OCI-LY7 (cell line): ENCODE results near the gene LYPD1. TPM values are rescaled to one million over a fixed set of nuclear protein-coding genes. Genes with fewer than 3 reads are reported as not detected.

Experiments
- BruUV-seq: library from RNA; stranded (reverse); fragments of 400-500 nt; replicated peaks from 2 replicates; lab custom pipeline; 2021; lab: Mats Ljungman, UMichigan
- CTCF ChIA-PET: fragments of 300-600 bp; sonication (Branson Sonifier 250); formaldehyde crosslinking; loops from one replicate; lab custom pipeline; 2022; ENCODE audit warnings: antibody characterized with exemption; ENCODE audit not compliant: unreplicated experiment; lab: Charles Lee
- POLR2A ChIA-PET: fragments of 300-600 bp; sonication (Branson Sonifier 250); formaldehyde crosslinking; loops from one replicate; lab custom pipeline; 2022; ENCODE audit warnings: antibody characterized with exemption; lab: Charles Lee
- DNase-seq: peaks from one replicate; pipeline ENCODE4 v3.0.0-alpha.2; 2015; ENCODE audit warnings: low spot score
- H2AFZ ChIP-seq: fragments of 200-600 bp; sonication (generic), shearing (Covaris generic); 2 replicates; pipeline ENCODE4 v1.6.1; 2014; ENCODE audit warnings: mild to moderate bottlenecking, antibody characterized with exemption, low read length, moderate library complexity
- H3K27ac ChIP-seq: fragments of 200-600 bp; sonication (generic); 2 replicates; pipeline ENCODE4 v1.5.1; 2014; ENCODE audit warnings: mixed run types, low read depth, mild to moderate bottlenecking, moderate library complexity, low read length, inconsistent platforms; ENCODE audit not compliant: poor library complexity, severe bottlenecking
- H3K36me3 ChIP-seq: fragments of 200-600 bp; sonication (generic); 2 replicates; pipeline ENCODE4 v1.6.1; 2014; ENCODE audit warnings: mild to moderate bottlenecking, antibody characterized with exemption, low read length, moderate library complexity, mixed read lengths; ENCODE audit not compliant: insufficient read depth
- H3K4me1 ChIP-seq: fragments of 200-600 bp; sonication (generic); 2 replicates; pipeline ENCODE4 v1.5.1; 2014; ENCODE audit warnings: mild to moderate bottlenecking, low read length; ENCODE audit not compliant: insufficient read depth, poor library complexity, severe bottlenecking
- H3K4me2 ChIP-seq: fragments of 200-600 bp; sonication (generic); 2 replicates; pipeline ENCODE4 v1.6.1; 2014; ENCODE audit warnings: mild to moderate bottlenecking, low read length
- H3K4me3 ChIP-seq: fragments of 200-600 bp; sonication (generic); 2 replicates; pipeline ENCODE4 v1.5.1; 2014; ENCODE audit warnings: mild to moderate bottlenecking, low read depth, low read length; ENCODE audit not compliant: poor library complexity, severe bottlenecking
- H3K79me2 ChIP-seq: fragments of 200-600 bp; sonication (generic); 2 replicates; pipeline ENCODE4 v1.6.1; 2016; ENCODE audit warnings: low read depth, mild to moderate bottlenecking, low read length, moderate library complexity, mixed read lengths; ENCODE audit not compliant: insufficient read depth
- H3K9me2 ChIP-seq: fragments of 200-600 bp; sonication (generic); 2 replicates; pipeline ENCODE4 v1.6.1; 2016; ENCODE audit warnings: mild to moderate bottlenecking, low read length, mixed read lengths; ENCODE audit not compliant: insufficient read depth
- H3K9me3 ChIP-seq: fragments of 200-600 bp; sonication (generic); 2 replicates; pipeline ENCODE4 v1.6.1; 2014; ENCODE audit warnings: mild to moderate bottlenecking, mixed run types, low read length, mixed read lengths
- H4K20me1 ChIP-seq: fragments of 200-600 bp; sonication (generic); 2 replicates; pipeline ENCODE4 v1.6.1; 2014; ENCODE audit warnings: mild to moderate bottlenecking, antibody characterized with exemption, low read length, moderate library complexity, mixed read lengths; ENCODE audit not compliant: insufficient read depth
- EZH2phosphoT487 ChIP-seq: fragments of 200-600 bp; sonication (generic); IDR thresholded peaks from 2 replicates; pipeline ENCODE4 v1.6.1; 2018; ENCODE audit warnings: low read depth, borderline replicate concordance, mild to moderate bottlenecking, mixed run types, antibody characterized with exemption, low read length, moderate library complexity, mixed read lengths
- intact Hi-C: fragments of 100-400 bp; cut with micrococcal nuclease; formaldehyde crosslinking; loops from one replicate; pipeline ENCODE4 v1.10.0; 2022; ENCODE audit not compliant: unreplicated experiment
- total RNA-seq, 2 experiments: library from RNA; depleted of rRNA in 1 of 2; stranded (reverse); fragments of >200 nt in 1 of 2; shearing (Covaris generic) in 1 of 2; gene quantifications; 2 replicates each; pipeline ENCODE4 v1.2.3, GENCODE V29; 2014 to 2022
- TF ChIP-seq, protein P1 (sequence below): fragments of 200-600 bp; sonication (generic); conservative IDR thresholded peaks from 2 replicates; pipeline ENCODE4 v1.5.1; 2014; ENCODE audit warnings: mild to moderate bottlenecking, antibody characterized with exemption, low read length, moderate library complexity, mixed read lengths

LYPD1 gene
- total RNA-seq, 2 experiments from 2014 or later: 1.4 to 1.8 TPM

DNA sequence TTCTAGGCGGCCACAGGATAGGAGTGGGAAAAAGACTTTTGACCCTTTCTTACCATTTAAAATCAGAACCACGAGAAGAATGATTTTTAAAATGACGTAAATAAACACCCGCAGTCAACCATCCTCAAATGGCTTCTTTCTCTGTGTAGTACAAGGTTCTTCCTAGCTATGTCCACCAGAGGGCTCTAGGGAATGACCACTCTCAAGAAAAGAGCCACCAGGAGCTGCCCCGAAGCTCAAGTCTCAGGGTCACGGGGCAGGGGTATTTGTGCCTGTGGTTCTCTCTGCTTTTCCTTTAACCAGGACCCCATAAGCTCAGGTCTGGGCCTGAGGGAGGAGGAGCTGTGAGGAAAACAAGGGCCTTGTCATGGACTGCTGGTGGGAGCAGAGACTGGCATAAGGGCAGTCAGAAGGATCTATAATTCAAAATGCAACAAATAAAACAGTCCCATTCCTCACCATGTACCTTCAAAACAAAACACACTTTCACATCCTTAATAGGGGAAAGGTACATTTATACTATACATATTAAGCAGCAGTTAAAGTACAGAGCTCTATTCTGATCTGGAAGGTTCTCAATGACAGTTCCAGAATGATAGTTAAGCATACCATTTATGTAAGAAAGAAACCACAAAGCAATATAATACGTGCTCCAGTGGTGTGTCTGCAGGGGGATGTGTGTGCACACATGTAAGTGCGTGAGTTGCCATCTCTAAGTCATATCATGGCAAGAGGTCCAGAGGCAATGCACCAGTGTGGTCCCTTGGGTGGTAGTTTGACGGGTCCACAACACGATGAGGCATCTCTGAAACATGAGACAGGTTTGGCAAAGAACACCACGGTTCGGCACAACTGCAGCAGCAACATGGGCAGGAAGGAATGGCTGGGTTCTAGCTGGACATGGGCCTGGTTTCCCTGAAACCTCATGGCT lies 18.6 kb downstream of the LYPD1 start:
- CTCF ChIA-PET: no interaction called here
- BruUV-seq: no TSS peak
- intact Hi-C loops: no loop called here

DNA sequence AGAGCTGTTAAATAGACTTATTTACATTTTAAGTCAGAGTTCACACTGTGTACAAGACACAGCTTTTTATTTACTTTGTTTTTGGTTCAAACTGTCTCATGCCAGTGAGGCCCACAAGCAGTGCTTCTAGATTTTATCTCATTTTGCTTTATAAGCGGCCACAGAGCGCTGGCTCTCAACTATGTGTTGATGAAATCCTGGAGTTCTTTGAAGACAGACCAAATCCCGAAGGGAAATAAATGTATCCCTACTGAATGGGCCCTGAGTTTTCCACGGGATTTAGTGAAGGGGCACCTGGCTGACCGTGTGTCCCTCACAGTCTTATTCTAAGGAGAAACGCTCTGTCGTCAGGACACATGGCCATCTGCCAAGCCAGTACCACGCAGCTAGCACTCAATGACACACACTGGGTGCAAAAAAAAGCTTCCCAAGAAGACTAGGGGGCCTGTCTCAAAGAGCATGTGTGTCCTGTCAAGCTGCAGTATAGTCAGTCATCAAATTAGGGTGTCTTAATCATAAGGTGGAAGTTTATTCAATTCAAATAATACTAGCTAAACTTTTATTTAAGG lies 23.4 kb downstream of the LYPD1 start:
- no peaks in the 10 kb centered on the region for H3K9me2 ChIP-seq
- no peaks in the 10 kb centered on the region for H3K79me2 ChIP-seq
- peaks cover 78% of the 10 kb centered on the region for H3K4me1 ChIP-seq
- H4K20me1 ChIP-seq: no peaks in the 10 kb centered on the region
- H3K9me3 ChIP-seq: no peaks in the 10 kb centered on the region
- H3K27ac ChIP-seq: peak overlapping the region; percentile 85
- peak overlapping the region; percentile 67 for H3K4me2 ChIP-seq
- TSS peak; percentile 91 for BruUV-seq
- H3K4me3 ChIP-seq: peak overlapping the region; percentile 58
- peak overlapping the region; percentile 70 for H2AFZ ChIP-seq
- POLR2A ChIA-PET: interaction anchor here (0.6 to 4.3 kb wide), 13 partner anchors 10 to 1538 kb away, joined by 3 to 27 read pairs (median 3); no protein-coding TSS in a partner anchor
- no peaks in the 10 kb centered on the region for H3K36me3 ChIP-seq
- no peak for TF ChIP-seq EZH2phosphoT487
- TF ChIP-seq, protein P1, sequence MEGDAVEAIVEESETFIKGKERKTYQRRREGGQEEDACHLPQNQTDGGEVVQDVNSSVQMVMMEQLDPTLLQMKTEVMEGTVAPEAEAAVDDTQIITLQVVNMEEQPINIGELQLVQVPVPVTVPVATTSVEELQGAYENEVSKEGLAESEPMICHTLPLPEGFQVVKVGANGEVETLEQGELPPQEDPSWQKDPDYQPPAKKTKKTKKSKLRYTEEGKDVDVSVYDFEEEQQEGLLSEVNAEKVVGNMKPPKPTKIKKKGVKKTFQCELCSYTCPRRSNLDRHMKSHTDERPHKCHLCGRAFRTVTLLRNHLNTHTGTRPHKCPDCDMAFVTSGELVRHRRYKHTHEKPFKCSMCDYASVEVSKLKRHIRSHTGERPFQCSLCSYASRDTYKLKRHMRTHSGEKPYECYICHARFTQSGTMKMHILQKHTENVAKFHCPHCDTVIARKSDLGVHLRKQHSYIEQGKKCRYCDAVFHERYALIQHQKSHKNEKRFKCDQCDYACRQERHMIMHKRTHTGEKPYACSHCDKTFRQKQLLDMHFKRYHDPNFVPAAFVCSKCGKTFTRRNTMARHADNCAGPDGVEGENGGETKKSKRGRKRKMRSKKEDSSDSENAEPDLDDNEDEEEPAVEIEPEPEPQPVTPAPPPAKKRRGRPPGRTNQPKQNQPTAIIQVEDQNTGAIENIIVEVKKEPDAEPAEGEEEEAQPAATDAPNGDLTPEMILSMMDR: no peak
- CTCF ChIA-PET: no interaction called here
- intact Hi-C loops: loop anchor here (10.0 kb wide), 1 partner anchor 1552 kb away; the partner anchor contains the start of gene FAM168B
- no peak for DNase-seq

More for the DNA sequence above, 18.6 kb downstream of the LYPD1 start:
- peaks cover 31% of the 10 kb centered on the region for H3K4me1 ChIP-seq
- no peaks in the 10 kb centered on the region for H3K36me3 ChIP-seq
- H3K4me3 ChIP-seq: no peak overlapping the region
- no peaks in the 10 kb centered on the region for H3K9me3 ChIP-seq
- TF ChIP-seq, protein P1: no peak
- TF ChIP-seq EZH2phosphoT487: no peak
- no peaks in the 10 kb centered on the region for H4K20me1 ChIP-seq
- no peaks in the 10 kb centered on the region for H3K79me2 ChIP-seq
- no peak overlapping the region for H3K4me2 ChIP-seq
- no peak overlapping the region for H3K27ac ChIP-seq
- POLR2A ChIA-PET: interaction anchor here (1.4 to 1.6 kb wide), 2 partner anchors 9 kb away, joined by 3 to 5 read pairs; no protein-coding TSS in a partner anchor
- H3K9me2 ChIP-seq: no peaks in the 10 kb centered on the region
- H2AFZ ChIP-seq: no peak overlapping the region
- DNase-seq: no peak
